Activated CD8-positive, alpha-beta memory T cell treated with anti-CD3 and anti-CD28 coated beads, Interleukin-2, amount 50 U/mL, for 48 hours (primary cell): Measurements from ENCODE around the gene NDE1.
"Not testable (repeated sequence)": the region's sequence is repeated elsewhere in the genome, so short reads cannot be mapped to it uniquely, and the experiment has no call there.

Experiments used
- DNase-seq: peaks from one replicate; pipeline ENCODE4 v3.0.0-alpha.2; 2020

The NDE1 gene

DNA sequence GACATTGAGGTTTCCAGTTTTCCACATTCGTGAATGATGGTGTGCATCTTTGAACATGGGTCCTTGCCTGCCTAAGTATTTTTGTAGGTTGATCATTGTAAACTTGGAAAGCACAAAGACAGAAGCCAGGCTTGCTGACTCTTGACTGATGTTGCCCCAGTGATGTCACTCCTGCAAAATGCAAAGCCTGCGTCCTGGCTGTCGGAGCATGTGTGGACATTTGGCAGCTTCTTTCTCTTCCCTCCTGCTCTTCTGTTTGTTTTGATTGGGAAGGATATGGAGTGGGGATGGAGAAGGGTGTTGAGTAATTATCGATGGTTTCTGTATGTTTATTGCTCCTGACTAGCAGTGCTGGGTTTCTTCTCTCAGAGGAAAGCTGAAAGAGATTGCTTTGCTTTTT, 3.2 kb downstream of the NDE1 start:
- no peak for DNase-seq

- DNase-seq: no peak
These were observed 4.5 kb downstream of the NDE1 start for GRCh38 chr16:15654591-15654990.

DNA sequence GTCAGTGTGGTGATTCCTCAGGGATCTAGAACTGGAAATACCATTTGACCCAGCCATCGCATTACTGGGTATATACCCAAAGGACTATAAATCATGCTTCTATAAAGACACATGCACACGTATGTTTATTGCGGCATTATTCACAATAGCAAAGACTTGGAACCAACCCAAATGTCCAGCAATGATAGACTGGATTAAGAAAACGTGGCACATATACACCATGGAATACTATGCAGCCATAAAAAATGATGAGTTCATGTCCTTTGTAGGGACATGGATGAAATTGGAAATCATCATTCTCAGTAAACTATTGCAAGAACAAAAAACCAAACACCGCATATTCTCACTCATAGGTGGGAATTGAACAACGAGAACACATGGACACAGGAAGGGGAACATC, 5.5 kb downstream of the NDE1 start:
- not testable (repeated sequence) for DNase-seq

GRCh38 chr16:15658149-15658548, 8.1 kb downstream of the NDE1 start:
- DNase-seq: no peak

DNA sequence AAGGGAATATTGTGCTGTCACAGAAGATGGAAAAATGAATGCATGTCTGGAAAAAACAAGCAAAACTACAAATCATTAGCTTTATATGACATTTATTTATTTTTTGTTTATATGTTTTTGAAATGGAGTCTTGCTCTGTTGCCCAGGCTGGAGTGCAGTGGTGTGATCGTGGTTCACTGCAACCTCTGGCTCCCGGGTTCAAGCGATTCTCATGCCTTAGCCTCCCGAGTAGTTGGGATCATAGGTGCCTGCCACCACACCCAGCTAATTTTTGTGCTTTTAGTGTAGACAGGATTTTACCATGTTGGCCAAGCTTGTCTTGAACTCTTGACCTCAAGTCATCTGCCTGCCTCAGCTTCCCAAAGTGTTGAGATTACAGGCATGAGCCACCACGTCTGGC, 8.5 kb downstream of the NDE1 start:
- no peak for DNase-seq

DNA sequence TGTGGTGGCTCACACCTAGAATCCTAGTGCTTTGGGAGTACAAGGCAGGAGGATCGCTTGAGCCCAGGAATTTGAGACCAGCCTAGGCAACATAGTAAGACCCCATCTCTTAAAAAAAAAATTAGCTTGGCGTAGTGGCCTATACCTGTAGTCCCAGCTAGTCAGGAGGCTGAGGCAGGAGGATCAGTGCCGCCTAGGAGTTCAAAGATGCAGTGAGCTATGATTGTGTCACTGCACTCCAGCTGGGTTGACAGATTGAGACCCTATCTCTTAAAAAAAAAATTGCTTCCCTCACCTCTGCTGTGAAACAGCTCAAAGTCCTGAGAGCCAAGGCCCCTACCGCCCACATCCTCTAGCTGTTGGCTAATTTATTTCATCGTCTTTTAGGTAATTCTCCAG, 10.2 kb downstream of the NDE1 start:
- DNase-seq: no peak

GRCh38 chr16:15665107-15665506, 15.1 kb downstream of the NDE1 start:
- DNase-seq: no peak

DNA sequence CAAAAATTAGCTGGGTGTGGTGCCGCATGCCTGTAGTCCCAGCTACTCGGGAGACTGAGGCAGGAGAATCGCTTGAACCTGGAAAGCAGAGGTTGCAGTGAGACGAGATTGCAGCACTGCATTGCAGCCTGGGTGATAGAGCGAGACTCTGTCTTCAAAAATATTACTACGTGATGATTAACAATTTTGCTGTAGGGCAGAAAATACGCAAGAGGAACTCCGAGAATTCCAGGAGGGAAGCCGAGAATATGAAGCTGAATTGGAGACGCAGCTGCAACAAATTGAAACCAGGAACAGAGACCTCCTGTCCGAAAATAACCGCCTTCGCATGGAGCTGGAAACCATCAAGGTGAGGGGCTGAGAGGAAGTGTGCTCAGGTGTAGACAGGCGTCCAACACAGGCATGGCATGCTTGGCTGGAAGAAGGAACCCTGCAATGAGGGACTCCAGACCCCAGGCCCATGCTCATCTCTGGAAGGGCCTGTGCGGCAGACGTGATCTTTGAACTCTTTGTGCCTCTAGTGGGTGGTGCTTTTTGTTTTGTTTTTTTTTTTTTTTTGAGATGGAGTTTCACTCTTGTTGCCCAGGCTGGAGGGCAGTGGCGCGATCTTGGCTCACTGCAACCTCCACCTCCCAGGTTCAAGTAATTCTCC, 17.2 kb downstream of the NDE1 start:
- no peak for DNase-seq

- no peak for DNase-seq
These were observed 21.6 kb downstream of the NDE1 start for GRCh38 chr16:15671530-15672117.

DNA sequence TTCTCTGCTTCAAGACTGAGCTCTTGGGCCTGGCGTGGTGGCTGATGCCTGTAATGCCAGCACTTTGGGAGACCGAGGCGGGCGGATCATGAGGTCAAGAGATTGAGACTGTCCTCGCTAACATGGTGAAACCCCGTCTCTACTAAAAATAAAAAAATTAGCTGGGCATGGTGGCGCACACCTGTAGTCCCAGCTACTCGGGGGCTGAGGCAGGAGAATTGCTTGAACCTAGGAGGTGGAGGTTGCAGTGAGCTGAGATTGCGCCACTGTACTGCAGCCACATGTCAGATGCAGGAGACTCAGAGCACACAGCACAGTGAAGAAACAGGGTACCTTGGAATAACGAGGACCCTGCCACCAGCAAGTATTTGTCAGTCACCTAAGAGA, 22.1 kb downstream of the NDE1 start:
- not testable (repeated sequence) for DNase-seq

DNA sequence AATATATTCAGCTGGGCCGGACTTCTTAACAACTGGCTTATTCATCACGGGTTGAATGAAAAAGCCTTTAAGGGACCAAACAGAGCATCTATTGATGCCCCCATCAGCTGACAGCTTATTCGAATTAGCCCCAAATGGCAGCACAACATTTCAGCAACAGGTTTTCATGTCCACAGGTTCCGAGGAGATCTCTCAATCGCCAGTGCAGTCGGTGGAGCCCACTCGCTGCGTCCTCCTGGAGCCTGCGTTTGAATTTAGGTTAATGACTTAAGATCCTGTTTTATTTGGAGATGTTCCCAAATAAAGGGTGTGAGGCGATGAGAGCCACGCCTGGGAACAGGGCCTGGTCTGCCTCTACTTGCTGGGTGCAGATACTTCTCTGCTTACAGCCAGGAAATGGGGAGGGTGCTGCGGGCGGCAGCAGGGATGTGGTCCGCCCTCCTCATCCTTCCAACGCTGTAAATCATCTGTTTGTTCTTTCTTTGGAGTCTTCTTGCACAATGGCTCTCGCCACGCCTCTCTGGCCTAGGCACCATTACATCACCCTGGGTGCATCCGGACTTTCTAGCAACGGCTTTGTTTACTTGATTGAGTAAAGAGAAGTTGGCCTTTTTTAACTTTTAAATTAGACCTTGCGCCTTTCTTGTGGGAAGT, 22.6 kb downstream of the NDE1 start:
- peak; percentile 68 for DNase-seq

DNA sequence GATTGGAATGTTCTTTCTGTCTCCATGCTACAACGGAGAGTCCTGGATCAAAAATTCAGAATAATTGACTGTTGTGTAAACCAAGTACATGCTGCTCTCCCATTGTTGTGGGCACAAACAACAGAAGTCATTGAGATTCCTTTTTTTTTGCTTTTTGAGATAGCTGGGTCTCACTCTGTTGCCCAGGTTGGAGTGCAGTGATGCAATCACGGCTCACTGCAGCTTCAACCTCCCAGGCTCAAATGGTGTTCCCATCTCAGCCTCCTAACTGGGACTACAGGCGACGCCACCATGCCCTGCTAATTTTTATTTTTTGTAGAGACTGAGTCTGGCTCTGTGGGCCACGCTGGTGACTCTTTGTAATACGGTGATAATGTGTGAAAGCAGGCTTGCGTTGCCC, 24.5 kb downstream of the NDE1 start:
- no peak for DNase-seq

DNA sequence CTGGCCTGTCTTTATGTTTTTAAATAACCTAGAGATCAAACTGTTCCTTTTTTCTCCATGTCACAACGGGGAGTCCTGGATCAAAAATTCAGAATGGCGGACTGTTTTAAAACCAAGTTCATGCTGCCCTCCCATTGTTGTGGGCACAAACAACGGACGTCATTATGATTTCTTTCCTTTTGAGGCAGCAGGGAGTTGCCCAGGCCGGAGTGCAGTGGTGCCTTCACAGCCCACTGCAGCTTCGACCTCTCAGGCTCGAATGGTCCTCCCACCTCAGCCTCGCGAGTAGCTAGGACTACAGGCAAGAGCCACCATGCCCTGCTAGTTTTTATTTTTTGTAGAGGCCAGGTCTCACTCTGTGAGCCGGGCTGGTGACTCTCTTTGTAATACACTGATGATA, 26.5 kb downstream of the NDE1 start:
- no peak for DNase-seq

DNA sequence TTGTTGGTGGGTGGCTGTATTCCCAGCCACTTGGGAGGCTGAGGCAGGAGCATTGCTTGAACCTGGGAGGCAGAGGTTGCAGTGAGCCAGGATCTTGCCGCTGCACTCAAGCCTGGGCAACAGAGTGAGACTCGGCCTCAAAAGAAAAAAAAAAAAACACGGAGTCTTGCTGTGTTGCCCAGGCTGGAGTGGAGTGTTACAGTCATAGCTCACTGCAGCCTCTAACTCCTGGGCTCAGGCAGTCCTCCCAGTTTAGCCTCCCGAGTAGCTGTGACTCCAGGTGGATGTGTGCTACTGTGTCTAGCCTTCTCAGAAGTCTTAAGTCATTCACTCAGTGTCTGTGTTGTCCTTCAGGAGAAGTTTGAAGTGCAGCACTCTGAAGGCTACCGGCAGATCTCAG, 27.4 kb downstream of the NDE1 start:
- no peak for DNase-seq

DNA sequence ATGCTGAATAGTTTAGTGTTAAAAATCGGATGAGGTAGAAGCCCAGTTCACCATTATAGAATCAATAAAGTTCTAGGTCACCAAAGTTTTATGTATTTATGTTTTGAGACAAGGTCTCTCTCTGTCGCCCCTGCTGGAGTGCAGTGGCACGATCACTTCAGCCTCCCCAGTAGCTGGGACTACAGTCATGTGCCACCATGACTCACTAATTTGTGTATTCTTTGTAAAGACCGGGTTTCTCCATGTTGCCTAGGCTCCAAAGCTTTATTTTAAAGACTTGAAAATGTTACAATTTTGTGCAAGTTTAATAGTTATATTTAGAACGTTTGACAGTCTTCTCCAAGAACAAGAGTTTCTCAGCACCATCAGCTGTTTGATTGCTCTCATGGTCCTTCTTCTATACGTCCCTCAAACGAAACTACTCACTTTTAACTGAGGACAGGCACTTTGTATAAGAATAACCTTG, 32.1 kb downstream of the NDE1 start:
- no peak for DNase-seq

- DNase-seq: no peak
These were observed 36.2 kb downstream of the NDE1 start for GRCh38 chr16:15686287-15686686.

DNA sequence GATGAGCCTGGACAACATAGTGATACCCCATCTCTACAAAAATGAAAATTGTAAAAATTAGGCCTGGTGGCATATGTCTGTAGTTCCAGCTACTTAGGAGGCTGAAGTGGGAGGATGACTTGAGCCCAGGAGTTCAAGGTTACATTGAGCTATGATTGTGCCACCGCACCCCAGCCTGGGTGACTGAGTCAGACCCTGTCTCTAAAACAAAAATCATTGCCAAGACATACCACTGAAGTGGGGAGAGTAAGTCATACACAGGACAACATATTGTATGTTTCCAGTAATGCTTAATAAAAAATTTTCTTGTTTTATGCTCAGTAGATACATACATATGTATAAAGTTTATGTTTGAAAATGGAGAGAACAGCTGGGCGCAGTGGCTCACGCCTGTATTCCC, 39.2 kb downstream of the NDE1 start:
- DNase-seq: no peak

- no peak for DNase-seq
These were observed 40.3 kb downstream of the NDE1 start for GRCh38 chr16:15690296-15690695.

DNA sequence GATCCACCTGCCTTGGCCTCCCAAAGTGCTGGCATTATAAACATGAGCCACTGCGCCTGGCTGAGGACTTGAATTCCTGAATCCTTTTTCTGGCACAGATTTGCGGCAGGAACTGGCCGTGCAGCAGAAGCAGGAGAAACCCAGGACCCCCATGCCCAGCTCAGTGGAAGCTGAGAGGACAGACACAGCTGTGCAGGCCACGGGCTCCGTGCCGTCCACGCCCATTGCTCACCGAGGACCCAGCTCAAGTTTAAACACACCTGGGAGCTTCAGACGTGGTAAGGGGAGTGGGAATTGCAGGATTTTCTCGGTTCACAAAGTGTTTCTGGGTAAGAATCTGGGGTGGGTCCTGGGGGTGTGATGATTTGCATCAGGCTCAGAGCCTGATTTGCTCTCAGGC, 41.0 kb downstream of the NDE1 start:
- no peak for DNase-seq

DNA sequence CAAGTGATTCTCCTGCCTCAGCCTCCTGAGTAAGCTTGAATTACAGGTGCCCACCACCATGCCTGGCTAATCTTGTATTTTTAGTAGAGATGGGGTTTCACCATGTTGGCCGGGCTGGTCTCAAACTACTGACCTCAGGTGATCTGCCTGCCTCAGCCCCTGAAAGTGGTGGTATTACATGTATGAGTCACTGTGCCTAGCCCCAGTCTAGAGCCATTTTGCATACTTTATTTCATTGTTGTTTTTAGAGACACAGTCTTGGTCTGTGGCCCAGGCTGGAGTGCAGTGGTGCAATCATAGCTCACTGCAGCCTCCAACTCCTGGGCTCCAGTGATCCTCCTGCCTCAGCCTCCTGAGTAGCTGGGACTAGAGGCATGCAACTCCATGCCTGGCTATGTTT, 42.5 kb downstream of the NDE1 start:
- DNase-seq: not testable (repeated sequence)

- DNase-seq: no peak
These were observed 44.5 kb downstream of the NDE1 start for GRCh38 chr16:15694499-15694898.

- no peak for DNase-seq
These were observed 49.8 kb downstream of the NDE1 start for GRCh38 chr16:15699819-15700218.

- DNase-seq: no peak
These were observed 51.3 kb downstream of the NDE1 start for GRCh38 chr16:15701367-15701766.
